ENCODE results near the gene ZSCAN30. TPM values are rescaled to one million over a fixed set of nuclear protein-coding genes. Genes with fewer than 3 reads are reported as not detected.

ZSCAN30 gene
- total RNA-seq, 1 experiment from 2014 or later: 21.9 TPM

DNA sequence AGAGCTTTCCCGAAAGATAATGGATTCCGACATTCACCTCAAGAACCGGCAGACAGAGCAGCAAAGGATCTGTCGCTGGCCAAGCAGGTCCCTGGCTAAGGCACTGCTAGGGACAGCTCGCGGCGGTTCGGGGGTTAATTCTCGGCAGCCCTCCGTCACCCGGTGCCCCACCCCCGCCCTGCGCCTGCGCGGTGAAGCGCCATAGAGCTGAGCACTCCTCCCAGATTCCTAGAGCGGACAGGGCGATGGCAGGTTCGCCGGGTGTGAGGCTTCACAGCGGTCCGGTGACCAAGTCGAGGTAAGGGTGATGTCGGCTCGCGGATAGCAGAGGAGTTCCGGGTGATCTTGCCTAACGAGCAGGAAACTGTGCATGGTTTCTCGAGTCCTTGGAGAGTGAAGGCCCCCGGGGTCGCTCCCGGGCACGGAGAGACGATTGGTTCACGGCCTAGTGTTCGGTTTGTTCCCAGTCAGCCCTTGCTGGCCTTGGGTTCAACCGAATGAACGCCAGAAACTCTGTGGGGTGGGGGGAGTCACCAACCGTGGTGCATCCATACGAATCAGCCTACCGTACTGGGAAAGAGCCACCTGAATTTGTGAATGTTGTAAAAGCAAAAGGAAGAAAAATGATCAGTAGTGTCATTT is at the start of gene ZSCAN30 (continued):
- TF ChIP-seq ZNF532 (CRISPR knock-in tag; IDR thresholded peaks at IDR 0.05; ENCODE audit: borderline replicate concordance) (0 out of 2 replicates have a peak, but pooled peaks have one; percentile 65), ZNF317 (CRISPR knock-in tag; IDR thresholded peaks at IDR 0.05; ENCODE audit: borderline replicate concordance, low read depth) (no peak), FOXP1 (CRISPR knock-in tag; IDR thresholded peaks at IDR 0.05; ENCODE audit: borderline replicate concordance) (peak; percentile 74; the same call in 1 of the 2 replicates), MXD4 (CRISPR knock-in tag; IDR thresholded peaks at IDR 0.05; ENCODE audit: borderline replicate concordance) (no peak), GTF2I (CRISPR knock-in tag; conservative IDR thresholded peaks at IDR 0.05) (no peak), NR3C1 (CRISPR knock-in tag; conservative IDR thresholded peaks at IDR 0.05; ENCODE audit: low read depth) (no peak), ZNF219 (CRISPR knock-in tag; IDR thresholded peaks at IDR 0.05; ENCODE audit: borderline replicate concordance) (no peak), GRHL2 (CRISPR knock-in tag; IDR thresholded peaks at IDR 0.05; ENCODE audit: insufficient replicate concordance, severe bottlenecking) (no peak), GABPB1 (CRISPR knock-in tag; IDR thresholded peaks at IDR 0.05) (peak; percentile 61; the same call in 1 of the 2 replicates), NR2C2 (CRISPR knock-in tag; IDR thresholded peaks at IDR 0.05) (no peak), MAX (CRISPR knock-in tag; IDR thresholded peaks at IDR 0.05) (peak; percentile 86), ETV6 (CRISPR knock-in tag; IDR thresholded peaks at IDR 0.05) (peak; percentile 89), RELA (CRISPR knock-in tag; IDR thresholded peaks at IDR 0.05; ENCODE audit: borderline replicate concordance) (0 out of 2 replicates have a peak, but pooled peaks have one; percentile 34), E2F1 (CRISPR knock-in tag; IDR thresholded peaks at IDR 0.05) (no peak), FOXP4 (CRISPR knock-in tag; IDR thresholded peaks at IDR 0.05) (peak; percentile 87), ATF3 (CRISPR knock-in tag; conservative IDR thresholded peaks at IDR 0.05) (no peak), NFYB (CRISPR knock-in tag; conservative IDR thresholded peaks at IDR 0.05; ENCODE audit: low read depth) (no peak)
- TF ChIP-seq, protein P1, sequence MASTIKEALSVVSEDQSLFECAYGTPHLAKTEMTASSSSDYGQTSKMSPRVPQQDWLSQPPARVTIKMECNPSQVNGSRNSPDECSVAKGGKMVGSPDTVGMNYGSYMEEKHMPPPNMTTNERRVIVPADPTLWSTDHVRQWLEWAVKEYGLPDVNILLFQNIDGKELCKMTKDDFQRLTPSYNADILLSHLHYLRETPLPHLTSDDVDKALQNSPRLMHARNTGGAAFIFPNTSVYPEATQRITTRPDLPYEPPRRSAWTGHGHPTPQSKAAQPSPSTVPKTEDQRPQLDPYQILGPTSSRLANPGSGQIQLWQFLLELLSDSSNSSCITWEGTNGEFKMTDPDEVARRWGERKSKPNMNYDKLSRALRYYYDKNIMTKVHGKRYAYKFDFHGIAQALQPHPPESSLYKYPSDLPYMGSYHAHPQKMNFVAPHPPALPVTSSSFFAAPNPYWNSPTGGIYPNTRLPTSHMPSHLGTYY (CRISPR knock-in tag; IDR thresholded peaks at IDR 0.05): no peak
- TF ChIP-seq, protein P2, sequence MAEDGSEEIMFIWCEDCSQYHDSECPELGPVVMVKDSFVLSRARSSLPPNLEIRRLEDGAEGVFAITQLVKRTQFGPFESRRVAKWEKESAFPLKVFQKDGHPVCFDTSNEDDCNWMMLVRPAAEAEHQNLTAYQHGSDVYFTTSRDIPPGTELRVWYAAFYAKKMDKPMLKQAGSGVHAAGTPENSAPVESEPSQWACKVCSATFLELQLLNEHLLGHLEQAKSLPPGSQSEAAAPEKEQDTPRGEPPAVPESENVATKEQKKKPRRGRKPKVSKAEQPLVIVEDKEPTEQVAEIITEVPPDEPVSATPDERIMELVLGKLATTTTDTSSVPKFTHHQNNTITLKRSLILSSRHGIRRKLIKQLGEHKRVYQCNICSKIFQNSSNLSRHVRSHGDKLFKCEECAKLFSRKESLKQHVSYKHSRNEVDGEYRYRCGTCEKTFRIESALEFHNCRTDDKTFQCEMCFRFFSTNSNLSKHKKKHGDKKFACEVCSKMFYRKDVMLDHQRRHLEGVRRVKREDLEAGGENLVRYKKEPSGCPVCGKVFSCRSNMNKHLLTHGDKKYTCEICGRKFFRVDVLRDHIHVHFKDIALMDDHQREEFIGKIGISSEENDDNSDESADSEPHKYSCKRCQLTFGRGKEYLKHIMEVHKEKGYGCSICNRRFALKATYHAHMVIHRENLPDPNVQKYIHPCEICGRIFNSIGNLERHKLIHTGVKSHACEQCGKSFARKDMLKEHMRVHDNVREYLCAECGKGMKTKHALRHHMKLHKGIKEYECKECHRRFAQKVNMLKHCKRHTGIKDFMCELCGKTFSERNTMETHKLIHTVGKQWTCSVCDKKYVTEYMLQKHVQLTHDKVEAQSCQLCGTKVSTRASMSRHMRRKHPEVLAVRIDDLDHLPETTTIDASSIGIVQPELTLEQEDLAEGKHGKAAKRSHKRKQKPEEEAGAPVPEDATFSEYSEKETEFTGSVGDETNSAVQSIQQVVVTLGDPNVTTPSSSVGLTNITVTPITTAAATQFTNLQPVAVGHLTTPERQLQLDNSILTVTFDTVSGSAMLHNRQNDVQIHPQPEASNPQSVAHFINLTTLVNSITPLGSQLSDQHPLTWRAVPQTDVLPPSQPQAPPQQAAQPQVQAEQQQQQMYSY (CRISPR knock-in tag; IDR thresholded peaks at IDR 0.05): 0 out of 2 replicates have a peak, but pooled peaks have one; percentile 8
- TF ChIP-seq, protein P3, sequence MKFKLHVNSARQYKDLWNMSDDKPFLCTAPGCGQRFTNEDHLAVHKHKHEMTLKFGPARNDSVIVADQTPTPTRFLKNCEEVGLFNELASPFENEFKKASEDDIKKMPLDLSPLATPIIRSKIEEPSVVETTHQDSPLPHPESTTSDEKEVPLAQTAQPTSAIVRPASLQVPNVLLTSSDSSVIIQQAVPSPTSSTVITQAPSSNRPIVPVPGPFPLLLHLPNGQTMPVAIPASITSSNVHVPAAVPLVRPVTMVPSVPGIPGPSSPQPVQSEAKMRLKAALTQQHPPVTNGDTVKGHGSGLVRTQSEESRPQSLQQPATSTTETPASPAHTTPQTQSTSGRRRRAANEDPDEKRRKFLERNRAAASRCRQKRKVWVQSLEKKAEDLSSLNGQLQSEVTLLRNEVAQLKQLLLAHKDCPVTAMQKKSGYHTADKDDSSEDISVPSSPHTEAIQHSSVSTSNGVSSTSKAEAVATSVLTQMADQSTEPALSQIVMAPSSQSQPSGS (CRISPR knock-in tag; IDR thresholded peaks at IDR 0.05; ENCODE audit: borderline replicate concordance, low read depth): no peak
- TF ChIP-seq, protein P4, sequence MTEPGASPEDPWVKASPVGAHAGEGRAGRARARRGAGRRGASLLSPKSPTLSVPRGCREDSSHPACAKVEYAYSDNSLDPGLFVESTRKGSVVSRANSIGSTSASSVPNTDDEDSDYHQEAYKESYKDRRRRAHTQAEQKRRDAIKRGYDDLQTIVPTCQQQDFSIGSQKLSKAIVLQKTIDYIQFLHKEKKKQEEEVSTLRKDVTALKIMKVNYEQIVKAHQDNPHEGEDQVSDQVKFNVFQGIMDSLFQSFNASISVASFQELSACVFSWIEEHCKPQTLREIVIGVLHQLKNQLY (CRISPR knock-in tag; IDR thresholded peaks at IDR 0.05): no peak
